C4-2B (cell line): ENCODE measurements around the gene CYTH4.

Source experiments
- CTCF ChIP-seq: fragments of 450-650 bp; conservative IDR thresholded peaks from 2 replicates; pipeline ENCODE4 v1.5.1; 2017; ENCODE audit warnings: mild to moderate bottlenecking
- ZFX ChIP-seq: fragments of 450-650 bp; IDR thresholded peaks from 2 replicates; pipeline ENCODE4 v1.6.1; 2017

DNA sequence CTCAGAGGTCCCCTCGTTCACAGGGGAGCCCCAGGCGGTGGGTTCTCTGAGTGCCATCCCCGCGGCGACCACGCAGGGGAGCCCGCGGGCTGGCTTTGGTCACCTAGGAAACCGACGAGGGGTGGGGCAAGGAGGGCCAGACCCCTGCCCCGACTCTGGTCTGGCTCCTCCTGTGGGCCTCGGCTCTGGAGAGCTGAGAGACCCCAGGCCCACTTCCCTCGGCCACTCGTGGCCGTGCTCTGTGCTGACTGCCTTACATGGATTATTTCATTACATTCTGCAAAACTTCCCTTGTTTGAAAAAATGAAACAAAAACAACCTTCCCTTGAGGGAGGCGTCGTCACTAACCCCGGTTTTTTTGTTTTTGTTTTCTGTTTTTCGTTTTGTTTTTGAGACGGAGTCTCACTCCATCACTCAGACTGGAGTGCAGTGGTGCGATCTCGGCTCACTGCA is 15.1 kb upstream of the CYTH4 start:
- TF ChIP-seq CTCF (peak; percentile 96), ZFX (no peak)
